Stimulated activated CD8-positive, alpha-beta memory T cell treated with anti-CD3 and anti-CD28 coated beads, Interleukin-12 subunit alpha, Interleukin-12 subunit beta, amount 100 ng/mL, for 24 hours (primary cell): ENCODE results near the gene VEZT.
"Not testable (repeated sequence)": the region's sequence is repeated elsewhere in the genome, so short reads cannot be mapped to it uniquely, and the experiment has no call there.

ENCODE experiments used
- DNase-seq: peaks from one replicate; pipeline ENCODE4 v3.0.0-alpha.2; 2020; ENCODE audit errors: extremely low read depth

Gene VEZT

GRCh38 chr12:95224202-95225170, 6.9 kb downstream of the VEZT start:
- no peak for DNase-seq

- no peak for DNase-seq
Observed at GRCh38 chr12:95225645-95226212, 8.1 kb downstream of the VEZT start.

DNA sequence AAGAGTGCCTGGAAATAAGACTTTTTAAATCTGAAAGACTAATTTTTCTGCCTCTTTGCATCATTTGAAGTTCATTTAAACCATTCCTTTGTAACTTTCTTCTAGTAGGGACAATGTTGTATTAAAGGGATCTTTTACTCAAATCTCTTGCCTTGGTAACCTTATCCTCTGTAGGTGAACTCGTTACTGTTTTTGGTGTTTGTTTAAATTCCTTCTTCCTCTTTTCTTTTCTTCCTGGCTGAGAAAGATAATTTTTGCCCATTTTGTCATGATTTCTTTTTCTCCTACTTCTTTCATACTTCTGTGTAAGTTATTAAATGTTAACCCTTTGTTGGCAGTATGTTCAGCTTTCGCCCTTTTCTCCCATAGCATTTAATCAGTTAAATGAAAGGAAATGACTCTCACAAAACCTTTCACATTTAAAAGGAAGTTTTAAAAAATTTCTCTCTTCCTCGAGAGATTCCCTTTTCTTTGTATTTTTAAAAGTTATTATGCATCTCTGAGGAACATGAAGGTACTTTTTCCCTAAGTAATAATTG, 10.3 kb downstream of the VEZT start:
- DNase-seq: no peak

GRCh38 chr12:95228617-95229016, 11.0 kb downstream of the VEZT start:
- no peak for DNase-seq

DNA sequence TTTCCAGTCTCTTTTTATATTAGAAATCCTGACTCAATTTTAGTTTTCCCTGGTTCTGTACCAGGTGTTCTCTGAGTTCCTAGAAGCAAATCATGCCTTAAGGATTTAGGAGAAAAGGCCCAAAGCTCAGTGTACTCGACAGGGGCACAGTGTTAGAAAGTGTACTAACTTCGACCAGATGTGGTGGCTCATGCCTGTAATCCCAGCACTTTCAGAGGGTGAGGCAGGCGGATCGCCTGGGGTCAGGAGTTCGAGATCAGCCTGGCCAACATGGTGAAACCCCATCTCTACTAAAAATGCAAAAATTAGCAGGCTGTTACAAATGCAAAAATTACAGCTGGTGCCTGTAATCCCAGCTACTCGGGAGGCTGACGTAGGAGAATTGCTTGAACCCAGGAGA, 12.0 kb downstream of the VEZT start:
- DNase-seq: no peak

GRCh38 chr12:95230313-95230712, 12.7 kb downstream of the VEZT start:
- DNase-seq: no peak

GRCh38 chr12:95231190-95231589, 13.6 kb downstream of the VEZT start:
- DNase-seq: no peak

DNA sequence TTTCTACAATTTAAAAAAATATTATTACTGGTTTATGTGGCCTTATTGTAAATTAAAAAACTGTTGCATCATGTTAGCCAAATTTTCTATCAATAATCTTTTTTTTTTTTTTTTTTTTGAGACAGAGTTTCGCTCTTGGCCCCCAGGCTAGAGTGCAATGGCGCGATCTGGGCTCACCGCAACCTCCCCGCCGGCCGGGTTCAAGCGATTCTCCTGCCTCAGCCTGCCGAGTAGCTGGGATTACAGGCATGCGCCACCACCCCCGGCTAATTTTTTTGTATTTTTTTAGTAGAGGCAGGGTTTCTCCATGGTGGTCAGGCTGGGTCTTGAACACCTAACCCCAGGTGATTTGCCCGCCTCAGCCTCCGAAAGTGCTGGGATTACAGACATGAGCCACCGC, 16.6 kb downstream of the VEZT start:
- DNase-seq: not testable (repeated sequence)

GRCh38 chr12:95235621-95236020, 18.0 kb downstream of the VEZT start:
- DNase-seq: not testable (repeated sequence)

DNA sequence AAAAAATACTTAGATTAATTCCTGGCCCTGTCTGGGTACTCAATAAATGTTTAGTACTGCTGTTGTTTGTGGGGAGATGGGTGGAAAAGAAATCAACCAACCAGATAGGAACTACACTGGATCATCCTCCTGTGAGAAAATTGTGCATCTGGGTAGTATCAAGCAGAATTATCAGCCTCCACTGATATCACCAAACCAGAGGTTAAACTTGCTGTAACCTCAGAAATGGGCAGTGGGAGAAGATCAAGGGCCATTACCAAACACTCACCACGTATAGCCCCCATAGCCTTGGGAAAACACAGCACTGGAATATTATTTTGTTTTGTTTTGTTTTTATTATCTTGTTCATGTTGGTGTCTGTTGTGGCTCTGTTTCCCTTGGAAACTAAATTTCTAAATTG, 19.7 kb downstream of the VEZT start:
- DNase-seq: no peak

GRCh38 chr12:95238150-95238549, 20.5 kb downstream of the VEZT start:
- no peak for DNase-seq

DNA sequence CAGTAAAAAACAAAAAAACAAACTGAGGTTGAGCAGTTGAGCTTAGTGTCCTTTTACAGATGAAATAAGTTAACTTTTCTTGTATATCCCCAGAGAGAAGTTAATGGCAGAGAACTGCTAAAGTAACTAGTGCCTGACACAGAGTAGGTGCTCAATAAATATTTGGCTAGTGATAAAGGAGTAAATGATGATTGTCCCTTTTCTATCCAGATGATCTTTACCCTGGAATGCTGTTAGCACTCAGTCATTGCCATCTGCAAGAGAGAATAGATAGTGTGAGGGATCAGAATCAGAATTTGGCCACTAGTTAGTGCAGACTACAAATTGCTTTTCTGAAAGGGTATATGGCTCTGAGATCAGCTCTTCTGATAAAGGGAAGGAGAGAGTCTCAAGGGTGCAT, 21.6 kb downstream of the VEZT start:
- DNase-seq: no peak

DNA sequence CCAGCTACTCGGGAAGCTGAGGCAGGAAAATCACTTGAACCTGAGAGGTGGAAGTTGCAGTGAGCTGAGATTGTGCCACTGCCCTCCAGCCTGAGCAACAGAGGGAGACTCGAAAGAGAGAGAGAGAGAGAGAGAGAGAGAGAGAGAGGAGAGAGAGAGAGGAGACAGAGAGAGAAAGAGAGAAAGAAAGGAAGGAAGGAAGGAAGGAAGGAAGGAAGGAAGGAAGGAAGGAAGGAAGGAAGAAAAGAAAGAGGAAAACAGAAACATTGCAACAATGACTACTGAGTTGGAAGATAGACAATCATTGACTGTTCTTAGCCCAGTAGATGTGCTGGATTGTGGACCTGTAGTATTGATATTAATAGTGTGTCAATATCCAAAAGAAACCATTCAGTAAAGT, 22.2 kb downstream of the VEZT start:
- DNase-seq: not testable (repeated sequence)

- no peak for DNase-seq
Observed at GRCh38 chr12:95240556-95240955, 22.9 kb downstream of the VEZT start.

- DNase-seq: not testable (repeated sequence)
Observed at GRCh38 chr12:95241138-95241537, 23.5 kb downstream of the VEZT start.

DNA sequence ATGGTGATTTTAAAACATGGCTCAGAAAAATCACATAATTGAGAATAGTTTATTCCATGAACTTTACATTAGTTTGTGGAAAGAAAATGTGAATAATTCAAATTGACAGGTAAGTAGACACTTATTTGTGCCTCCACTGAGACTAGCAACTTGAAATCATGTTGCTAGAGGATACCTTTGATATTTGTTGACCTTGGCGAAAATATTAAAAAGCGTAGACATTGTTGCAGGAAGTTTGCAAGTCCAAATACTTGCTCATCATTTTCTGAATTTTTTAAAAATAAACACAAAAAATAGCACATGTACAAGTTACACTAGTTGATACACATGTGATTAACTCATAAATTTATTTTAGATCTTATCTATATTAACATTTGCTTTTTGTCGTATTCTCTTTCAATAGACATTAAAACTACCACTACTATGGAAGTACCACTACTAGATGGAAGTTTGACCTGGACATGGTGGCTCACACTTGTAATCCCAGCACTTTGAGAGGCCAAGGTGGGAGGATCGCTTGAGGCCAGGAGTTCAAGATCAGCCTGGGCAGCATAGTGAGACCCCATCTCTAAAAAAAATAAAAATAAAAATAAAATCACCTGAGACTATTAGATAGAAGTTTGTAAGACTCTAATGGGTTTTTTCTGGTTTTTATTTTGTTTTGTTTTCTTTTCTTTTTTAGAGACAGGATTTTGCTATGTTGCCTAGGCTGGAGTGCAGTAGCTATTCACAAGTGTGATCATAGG, 24.3 kb downstream of the VEZT start:
- no peak for DNase-seq

DNA sequence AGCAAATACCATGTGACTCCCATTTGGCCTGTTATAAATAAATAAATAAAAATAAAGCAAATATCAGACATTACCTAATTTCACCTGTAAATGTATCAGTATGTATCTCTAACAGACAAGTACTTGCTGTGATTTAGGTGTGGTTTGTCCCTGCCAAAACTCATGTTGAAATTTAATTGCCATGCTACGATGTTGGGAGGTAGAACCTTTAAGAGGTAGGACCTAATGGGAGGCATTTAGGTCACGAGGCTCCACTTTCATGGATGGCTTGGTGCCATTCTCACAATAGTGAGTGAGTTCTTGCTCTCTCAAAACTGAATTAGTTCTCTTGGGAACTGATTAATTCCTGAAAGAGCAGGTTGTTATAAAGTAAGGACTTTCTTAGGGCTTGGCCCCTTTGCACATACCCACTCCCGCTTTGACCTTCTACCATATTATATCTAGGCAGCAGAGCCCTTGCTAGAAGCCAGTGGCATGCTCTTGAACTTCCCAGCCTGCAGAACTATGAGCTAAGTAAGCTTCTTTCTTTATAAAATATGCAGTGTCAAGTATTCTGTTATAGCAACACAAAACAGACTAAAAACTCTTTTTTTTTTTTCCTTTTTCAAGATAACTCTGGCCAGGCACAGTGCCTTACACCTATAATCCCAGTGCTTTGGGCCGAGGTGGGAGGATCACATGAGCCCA, 26.0 kb downstream of the VEZT start:
- DNase-seq: no peak

GRCh38 chr12:95244350-95244749, 26.7 kb downstream of the VEZT start:
- DNase-seq: no peak

- DNase-seq: no peak
Observed at GRCh38 chr12:95248095-95248494, 30.5 kb downstream of the VEZT start.

DNA sequence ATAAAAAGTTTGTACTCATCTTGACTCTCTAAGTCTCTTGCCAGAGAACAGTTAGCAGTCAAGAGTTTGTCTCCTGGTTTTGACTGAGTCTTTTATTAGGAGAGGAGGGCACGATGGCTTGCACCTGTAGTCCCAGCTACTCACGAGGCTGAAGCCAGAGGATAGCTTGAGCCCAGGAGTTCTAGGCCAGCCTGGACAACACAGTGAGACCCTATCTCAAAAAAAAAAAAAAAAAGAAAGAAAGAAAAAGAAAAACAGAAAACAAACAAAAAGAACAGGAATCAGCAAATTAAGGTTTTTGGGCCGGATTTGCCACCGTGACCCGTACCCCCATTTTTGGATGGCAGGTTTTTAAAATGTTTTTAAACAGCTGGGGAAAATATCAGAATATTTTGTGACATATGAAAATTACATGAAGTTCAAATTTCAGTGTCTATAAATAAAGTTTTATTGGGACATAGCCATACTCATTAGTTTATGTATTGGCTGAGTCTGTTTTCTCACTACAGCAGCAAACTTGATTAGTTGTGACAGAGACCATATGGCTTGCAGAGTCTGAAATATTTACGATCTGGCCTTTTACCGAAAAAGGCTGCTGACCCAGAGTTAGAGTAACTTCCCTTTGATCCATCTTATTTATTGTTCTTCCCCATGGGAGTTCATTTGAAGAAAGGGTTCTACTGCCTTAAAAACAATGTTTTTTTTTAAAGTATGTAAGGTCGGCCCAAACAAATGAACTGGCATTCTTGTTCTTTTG, 31.2 kb downstream of the VEZT start:
- no peak for DNase-seq

GRCh38 chr12:95253386-95253785, 35.8 kb downstream of the VEZT start:
- DNase-seq: no peak
